Measurements from ENCODE around the gene ARRB1.

ARRB1 gene

GRCh38 chr11:75249704-75250103 lies 101.8 kb downstream of the ARRB1 start:
- H3K9ac ChIP-seq = no peak overlapping the region

GRCh38 chr11:75248924-75249256 lies 102.6 kb downstream of the ARRB1 start:
- TF ChIP-seq Cebpa-rat (IDR thresholded peaks at IDR 0.05) = no peak
- H3K4me3 ChIP-seq = no peak overlapping the region
- H3K4me2 ChIP-seq = no peak overlapping the region
- peaks cover 10% of the 10 kb centered on the region for H3K9me3 ChIP-seq
- H3K27me3 ChIP-seq = no peaks in the 10 kb centered on the region; the same call in 1 of the 2 replicates
- H3K36me3 ChIP-seq = no peaks in the 10 kb centered on the region
- H4K20me1 ChIP-seq = 0 out of 2 replicates have a peak, but pooled peaks cover 5% of the 10 kb centered on the region
- H3K9ac ChIP-seq = no peak overlapping the region
- no peak overlapping the region for H3K27ac ChIP-seq
- no peaks in the 10 kb centered on the region for H3K4me1 ChIP-seq

More at GRCh38 chr11:75249704-75250103, 101.8 kb downstream of the ARRB1 start:
- Histone ChIP-seq H3K4me2 (no peak overlapping the region), H3K36me3 (no peaks in the 10 kb centered on the region), H4K20me1 (no peaks in the 10 kb centered on the region), H3K4me3 (no peak overlapping the region), H3K27ac (no peak overlapping the region), H3K4me1 (no peaks in the 10 kb centered on the region), H3K27me3 (no peaks in the 10 kb centered on the region), H3K9me3 (peaks cover 10% of the 10 kb centered on the region)
- no peak for TF ChIP-seq Cebpa-rat (IDR thresholded peaks at IDR 0.05)

- peaks cover 20% of the 10 kb centered on the region for H3K27me3 ChIP-seq
- no peak overlapping the region for H3K4me2 ChIP-seq
- no peaks in the 10 kb centered on the region for H3K36me3 ChIP-seq
- no peak overlapping the region for H3K4me3 ChIP-seq
- H4K20me1 ChIP-seq = peaks cover 11% of the 10 kb centered on the region; the same call in 1 of the 2 replicates
- TF ChIP-seq Cebpa-rat (IDR thresholded peaks at IDR 0.05) = no peak
- peaks cover 4% of the 10 kb centered on the region for H3K4me1 ChIP-seq
- no peak overlapping the region for H3K9ac ChIP-seq
- H3K9me3 ChIP-seq = 0 out of 2 replicates have a peak, but pooled peaks cover 3% of the 10 kb centered on the region
- H3K27ac ChIP-seq = no peak overlapping the region
These were observed 104.7 kb downstream of the ARRB1 start for GRCh38 chr11:75246671-75247350.

GRCh38 chr11:75246006-75246670 lies 105.3 kb downstream of the ARRB1 start:
- Histone ChIP-seq H3K36me3 (no peaks in the 10 kb centered on the region), H3K27ac (no peak overlapping the region), H3K27me3 (peaks cover 27% of the 10 kb centered on the region), H4K20me1 (peaks cover 15% of the 10 kb centered on the region; the same call in 1 of the 2 replicates), H3K9me3 (peaks cover 10% of the 10 kb centered on the region), H3K4me3 (no peak overlapping the region), H3K4me1 (peaks cover 10% of the 10 kb centered on the region), H3K4me2 (no peak overlapping the region), H3K9ac (no peak overlapping the region)
- no peak for TF ChIP-seq Cebpa-rat (IDR thresholded peaks at IDR 0.05)

- TF ChIP-seq Cebpa-rat (IDR thresholded peaks at IDR 0.05) = no peak
- no peak overlapping the region for H3K27ac ChIP-seq
- no peak overlapping the region for H3K4me2 ChIP-seq
- H3K27me3 ChIP-seq = peaks cover 34% of the 10 kb centered on the region
- H3K9ac ChIP-seq = no peak overlapping the region
- peaks cover 17% of the 10 kb centered on the region for H3K4me1 ChIP-seq
- no peaks in the 10 kb centered on the region for H3K36me3 ChIP-seq
- peaks cover 11% of the 10 kb centered on the region for H3K9me3 ChIP-seq
- no peak overlapping the region for H3K4me3 ChIP-seq
- peaks cover 22% of the 10 kb centered on the region for H4K20me1 ChIP-seq
These were observed 106.0 kb downstream of the ARRB1 start for GRCh38 chr11:75245356-75246005.

GRCh38 chr11:75244052-75244814 lies 107.2 kb downstream of the ARRB1 start:
- no peak overlapping the region for H3K9ac ChIP-seq
- H3K27me3 ChIP-seq = peaks cover 46% of the 10 kb centered on the region
- H3K4me1 ChIP-seq = peaks cover 20% of the 10 kb centered on the region
- H4K20me1 ChIP-seq = peaks cover 33% of the 10 kb centered on the region
- no peak overlapping the region for H3K4me3 ChIP-seq
- peaks cover 11% of the 10 kb centered on the region for H3K9me3 ChIP-seq
- H3K4me2 ChIP-seq = no peak overlapping the region
- TF ChIP-seq Cebpa-rat (IDR thresholded peaks at IDR 0.05) = no peak
- H3K36me3 ChIP-seq = no peaks in the 10 kb centered on the region
- H3K27ac ChIP-seq = no peak overlapping the region

- Histone ChIP-seq H4K20me1 (peaks cover 46% of the 10 kb centered on the region), H3K9me3 (peaks cover 11% of the 10 kb centered on the region), H3K4me1 (peaks cover 20% of the 10 kb centered on the region), H3K27ac (no peak overlapping the region), H3K9ac (no peak overlapping the region), H3K27me3 (peaks cover 59% of the 10 kb centered on the region), H3K4me3 (no peak overlapping the region), H3K36me3 (no peaks in the 10 kb centered on the region), H3K4me2 (no peak overlapping the region)
- TF ChIP-seq Cebpa-rat (IDR thresholded peaks at IDR 0.05) = no peak
These were observed 108.5 kb downstream of the ARRB1 start for GRCh38 chr11:75242722-75243600.

- Histone ChIP-seq H3K27me3 (peaks cover 68% of the 10 kb centered on the region), H3K9ac (no peak overlapping the region), H3K4me2 (peak overlapping the region; percentile 89), H4K20me1 (peaks cover 47% of the 10 kb centered on the region), H3K4me1 (peaks cover 24% of the 10 kb centered on the region), H3K9me3 (peaks cover 11% of the 10 kb centered on the region), H3K36me3 (no peaks in the 10 kb centered on the region), H3K4me3 (peak overlapping the region; percentile 66), H3K27ac (no peak overlapping the region)
- no peak for TF ChIP-seq Cebpa-rat (IDR thresholded peaks at IDR 0.05)
These were observed 109.4 kb downstream of the ARRB1 start for GRCh38 chr11:75241906-75242644.

Measured in BLaER1 (cell line).